ENCODE measurements around the gene XIRP2. TPM values are rescaled to one million over a fixed set of nuclear protein-coding genes. Genes with fewer than 3 reads are reported as not detected.
A peak's percentile ranks its signal among the peaks of the same experiment; 100 is the strongest.

XIRP2 gene
- total RNA-seq, 1 donor = 0.09 TPM

- TF ChIP-seq CTCF (IDR thresholded peaks at IDR 0.05; ENCODE audit: insufficient read depth, low read length) = no peak
- no peak overlapping the region for H3K4me3 ChIP-seq (ENCODE audit: low read depth, low read length)
- DNase-seq (ENCODE audit: low read depth) = peak; percentile 83
These were observed 256.1 kb downstream of the XIRP2 start for GRCh38 chr2:167144179-167144898.

- TF ChIP-seq CTCF (IDR thresholded peaks at IDR 0.05; ENCODE audit: insufficient read depth, low read length) = no peak
- no peak for DNase-seq (ENCODE audit: low read depth)
- no peak overlapping the region for H3K4me3 ChIP-seq (ENCODE audit: low read depth, low read length)
These were observed 259.1 kb downstream of the XIRP2 start for GRCh38 chr2:167147271-167147941.

GRCh38 chr2:167151894-167152293 lies 263.6 kb downstream of the XIRP2 start:
- no peak for DNase-seq (ENCODE audit: low read depth)
- TF ChIP-seq CTCF (IDR thresholded peaks at IDR 0.05; ENCODE audit: insufficient read depth, low read length) = no peak
- H3K4me3 ChIP-seq (ENCODE audit: low read depth, low read length) = no peak overlapping the region

GRCh38 chr2:167157523-167157922 lies 269.2 kb downstream of the XIRP2 start:
- DNase-seq (ENCODE audit: low read depth) = peak; percentile 81
- no peak for TF ChIP-seq CTCF (IDR thresholded peaks at IDR 0.05; ENCODE audit: insufficient read depth, low read length)

GRCh38 chr2:167177196-167177595 lies 288.9 kb downstream of the XIRP2 start:
- peak; percentile 79 for DNase-seq (ENCODE audit: low read depth)
- no peak overlapping the region for H3K4me3 ChIP-seq (ENCODE audit: low read depth, low read length)
- TF ChIP-seq CTCF (IDR thresholded peaks at IDR 0.05; ENCODE audit: insufficient read depth, low read length) = no peak

More at GRCh38 chr2:167157523-167157922, 269.2 kb downstream of the XIRP2 start:
- H3K4me3 ChIP-seq (ENCODE audit: low read depth, low read length) = no peak overlapping the region

GRCh38 chr2:167181134-167181533 lies 292.9 kb downstream of the XIRP2 start:
- TF ChIP-seq CTCF (IDR thresholded peaks at IDR 0.05; ENCODE audit: insufficient read depth, low read length) = no peak
- H3K4me3 ChIP-seq (ENCODE audit: low read depth, low read length) = no peak overlapping the region
- peak; percentile 72 for DNase-seq (ENCODE audit: low read depth)

Data from fibroblast of the aortic adventitia (primary cell).